Natural killer cell (primary cell): ENCODE data around the gene UGT1A10. TPM values are rescaled to one million over a fixed set of nuclear protein-coding genes. Genes with fewer than 3 reads are reported as not detected.

Source experiments
- ATAC-seq, 3 donors: fragments of 150-1000 bp in 2 of 3; fragments of 200-7000 bp in 1 of 3; cut with Tn5 transposase; 1 replicate in 1 of 3; 2 replicates in 2 of 3; pipeline ENCODE4 v1.10.0; 2021; ENCODE audit warnings: mild to moderate bottlenecking in 2 of 3, moderate library complexity in 2 of 3
- DNase-seq, 2 donors: peaks; one replicate each; pipeline versions ENCODE4 v3.0.0 to v3.0.0-alpha.2; 2013 to 2021; ENCODE audit warnings: mixed read lengths in 1 of 2
- H3K27ac ChIP-seq: one replicate; pipeline ENCODE4 v1.5.1; 2013; ENCODE audit warnings: mild to moderate bottlenecking, low read length
- H3K27me3 ChIP-seq: one replicate; pipeline ENCODE4 v1.6.1; 2013; ENCODE audit warnings: low read length; ENCODE audit not compliant: control insufficient read depth, insufficient read depth
- H3K36me3 ChIP-seq: one replicate; pipeline ENCODE4 v1.6.1; 2013; ENCODE audit warnings: low read length; ENCODE audit not compliant: control insufficient read depth, insufficient read depth
- H3K4me1 ChIP-seq: one replicate; pipeline ENCODE4 v1.6.1; 2013; ENCODE audit warnings: low read length; ENCODE audit not compliant: control insufficient read depth, insufficient read depth
- H3K4me3 ChIP-seq: one replicate; pipeline ENCODE4 v1.5.1; 2013; ENCODE audit warnings: low read length
- H3K9me3 ChIP-seq: one replicate; pipeline ENCODE4 v1.6.1; 2013; ENCODE audit warnings: low read length; ENCODE audit not compliant: control insufficient read depth, insufficient read depth
- H3K27ac Mint-ChIP-seq, 2 donors: one replicate each; pipeline ENCODE4 v1.8.0; 2022; ENCODE audit warnings: mild to moderate bottlenecking in 2 of 2, mixed read lengths in 2 of 2, moderate library complexity in 1 of 2
- H3K27me3 Mint-ChIP-seq, 2 donors: one replicate each; pipeline ENCODE4 v1.8.0; 2022; ENCODE audit warnings: low read depth in 2 of 2, mixed read lengths in 2 of 2
- H3K36me3 Mint-ChIP-seq: one replicate; pipeline ENCODE4 v1.8.0; 2022; ENCODE audit warnings: mixed read lengths
- H3K4me1 Mint-ChIP-seq, 2 donors: one replicate each; pipeline ENCODE4 v1.8.0; 2022; ENCODE audit warnings: mixed read lengths in 2 of 2
- H3K4me3 Mint-ChIP-seq: one replicate; pipeline ENCODE4 v1.8.0; 2022; ENCODE audit warnings: mild to moderate bottlenecking, moderate library complexity, mixed read lengths
- H3K9me3 Mint-ChIP-seq, 2 donors: one replicate each; pipeline ENCODE4 v1.8.0; 2022; ENCODE audit warnings: mixed read lengths in 2 of 2
- WGBS: methylation state at CpG from one replicate; pipeline ENCODE4 v1.1.7; 2013; ENCODE audit warnings: missing lambda C conversion rate; ENCODE audit not compliant: insufficient coverage; 5-methylcytosine and 5-hydroxymethylcytosine counted together
- intact Hi-C: fragments of 100-400 bp; cut with micrococcal nuclease; formaldehyde crosslinking; loops from one replicate; pipeline ENCODE4 v1.14.2; 2022
- total RNA-seq, 4 donors: library from RNA; stranded (reverse); fragments of 120-200 nt in 1 of 4; gene quantifications; one replicate each; pipeline versions ENCODE4 v1.2.3 to v1.2.4, GENCODE V29; 2013 to 2022
- TF ChIP-seq, protein P1 (sequence below): fragments of 200-600 bp; IDR thresholded peaks from one replicate; pipeline ENCODE4 v1.8.0; 2022; ENCODE audit warnings: antibody characterized with exemption

Gene UGT1A10
- total RNA-seq, 3 donors from 2014 or later (not counting 1 experiment from before 2014, with no cell fraction given) = not detected

DNA sequence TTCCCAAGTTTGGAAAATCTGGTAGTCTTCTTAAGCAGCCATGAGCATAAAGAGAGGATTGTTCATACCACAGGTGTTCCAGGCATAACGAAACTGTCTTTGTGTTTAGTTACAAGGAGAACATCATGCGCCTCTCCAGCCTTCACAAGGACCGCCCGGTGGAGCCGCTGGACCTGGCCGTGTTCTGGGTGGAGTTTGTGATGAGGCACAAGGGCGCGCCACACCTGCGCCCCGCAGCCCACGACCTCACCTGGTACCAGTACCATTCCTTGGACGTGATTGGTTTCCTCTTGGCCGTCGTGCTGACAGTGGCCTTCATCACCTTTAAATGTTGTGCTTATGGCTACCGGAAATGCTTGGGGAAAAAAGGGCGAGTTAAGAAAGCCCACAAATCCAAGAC, 135.9 kb downstream of the UGT1A10 start:
- peaks cover 4% of the 10 kb centered on the region for H3K27me3 ChIP-seq
- Mint-ChIP-seq H3K36me3 (no peaks in the 10 kb centered on the region), H3K27me3 (peaks cover 22 to 55% of the 10 kb centered on the region in 2 donors), H3K4me1 (no peaks in the 10 kb centered on the region), H3K9me3 (peaks cover 0 to 3% of the 10 kb centered on the region in 2 donors), H3K4me3 (no peak overlapping the region), H3K27ac (no peak overlapping the region)
- H3K4me3 ChIP-seq = no peak overlapping the region
- TF ChIP-seq, protein P1, sequence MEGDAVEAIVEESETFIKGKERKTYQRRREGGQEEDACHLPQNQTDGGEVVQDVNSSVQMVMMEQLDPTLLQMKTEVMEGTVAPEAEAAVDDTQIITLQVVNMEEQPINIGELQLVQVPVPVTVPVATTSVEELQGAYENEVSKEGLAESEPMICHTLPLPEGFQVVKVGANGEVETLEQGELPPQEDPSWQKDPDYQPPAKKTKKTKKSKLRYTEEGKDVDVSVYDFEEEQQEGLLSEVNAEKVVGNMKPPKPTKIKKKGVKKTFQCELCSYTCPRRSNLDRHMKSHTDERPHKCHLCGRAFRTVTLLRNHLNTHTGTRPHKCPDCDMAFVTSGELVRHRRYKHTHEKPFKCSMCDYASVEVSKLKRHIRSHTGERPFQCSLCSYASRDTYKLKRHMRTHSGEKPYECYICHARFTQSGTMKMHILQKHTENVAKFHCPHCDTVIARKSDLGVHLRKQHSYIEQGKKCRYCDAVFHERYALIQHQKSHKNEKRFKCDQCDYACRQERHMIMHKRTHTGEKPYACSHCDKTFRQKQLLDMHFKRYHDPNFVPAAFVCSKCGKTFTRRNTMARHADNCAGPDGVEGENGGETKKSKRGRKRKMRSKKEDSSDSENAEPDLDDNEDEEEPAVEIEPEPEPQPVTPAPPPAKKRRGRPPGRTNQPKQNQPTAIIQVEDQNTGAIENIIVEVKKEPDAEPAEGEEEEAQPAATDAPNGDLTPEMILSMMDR = no peak
- ATAC-seq (no peak), DNase-seq (no peak)
- no peaks in the 10 kb centered on the region for H3K36me3 ChIP-seq
- WGBS = 91% methylated on average over 16 of the region's 16 CpGs
- peaks cover 3% of the 10 kb centered on the region for H3K9me3 ChIP-seq
- intact Hi-C loops = no loop called here
- H3K4me1 ChIP-seq = no peaks in the 10 kb centered on the region
- no peak overlapping the region for H3K27ac ChIP-seq

DNA sequence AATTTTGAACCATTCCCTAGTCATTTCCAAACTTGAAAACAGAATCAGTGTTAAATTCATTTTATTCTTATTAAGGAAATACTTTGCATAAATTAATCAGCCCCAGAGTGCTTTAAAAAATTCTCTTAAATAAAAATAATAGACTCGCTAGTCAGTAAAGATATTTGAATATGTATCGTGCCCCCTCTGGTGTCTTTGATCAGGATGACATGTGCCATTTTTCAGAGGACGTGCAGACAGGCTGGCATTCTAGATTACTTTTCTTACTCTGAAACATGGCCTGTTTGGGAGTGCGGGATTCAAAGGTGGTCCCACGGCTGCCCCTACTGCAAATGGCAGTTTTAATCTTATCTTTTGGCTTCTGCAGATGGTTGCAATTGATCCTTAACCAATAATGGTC, 136.3 kb downstream of the UGT1A10 start:
- no peak overlapping the region for H3K27ac ChIP-seq
- no peaks in the 10 kb centered on the region for H3K36me3 ChIP-seq
- intact Hi-C loops = no loop called here
- H3K27me3 ChIP-seq = peaks cover 1% of the 10 kb centered on the region
- Mint-ChIP-seq H3K27ac (no peak overlapping the region), H3K36me3 (no peaks in the 10 kb centered on the region), H3K9me3 (peaks cover 0 to 3% of the 10 kb centered on the region in 2 donors), H3K4me3 (no peak overlapping the region), H3K27me3 (peaks cover 19 to 55% of the 10 kb centered on the region in 2 donors), H3K4me1 (no peaks in the 10 kb centered on the region)
- H3K9me3 ChIP-seq = peaks cover 3% of the 10 kb centered on the region
- H3K4me1 ChIP-seq = no peaks in the 10 kb centered on the region
- WGBS = 78% methylated on average over 5 of the region's 5 CpGs
- DNase-seq = no peak
- no peak for ATAC-seq
- TF ChIP-seq, protein P1 = no peak
- H3K4me3 ChIP-seq = no peak overlapping the region

GRCh38 chr2:233773854-233774253, 137.6 kb downstream of the UGT1A10 start:
- no peaks in the 10 kb centered on the region for H3K36me3 Mint-ChIP-seq
- no peaks in the 10 kb centered on the region for H3K4me1 ChIP-seq
- 92% methylated on average over 5 of the region's 5 CpGs for WGBS

More at GRCh38 chr2:233773854-233774253, 137.6 kb downstream of the UGT1A10 start:
- ATAC-seq = no peak
- Mint-ChIP-seq H3K9me3 (peaks cover 0 to 3% of the 10 kb centered on the region in 2 donors), H3K27ac (no peak overlapping the region), H3K4me3 (no peak overlapping the region), H3K4me1 (no peaks in the 10 kb centered on the region), H3K27me3 (peaks cover 20 to 48% of the 10 kb centered on the region in 2 donors)
- H3K27me3 ChIP-seq = no peaks in the 10 kb centered on the region
- H3K27ac ChIP-seq = no peak overlapping the region
- no peak for DNase-seq
- intact Hi-C loops = no loop called here
- peaks cover 3% of the 10 kb centered on the region for H3K9me3 ChIP-seq
- TF ChIP-seq, protein P1 = no peak
- H3K4me3 ChIP-seq = no peak overlapping the region
- H3K36me3 ChIP-seq = no peaks in the 10 kb centered on the region
